K562 (cell line): ENCODE measurements around the gene NCOA6. TPM values are rescaled to one million over a fixed set of nuclear protein-coding genes. Genes with fewer than 3 reads are reported as not detected.
A peak's percentile ranks its signal among the peaks of the same experiment; 100 is the strongest.

Experiments
- ATAC-seq: fragments of 200-7000 bp; cut with Tn5 transposase; 3 replicates; pipeline ENCODE4 v1.9.1; 2020; ENCODE audit warnings: moderate library complexity
- BruUV-seq: library from RNA; stranded (reverse); fragments of 400-500 nt; replicated peaks from 2 replicates; lab custom pipeline; 2021; lab: Mats Ljungman, UMichigan
- CTCF ChIA-PET: fragments of 300-600 bp; formaldehyde crosslinking; extraction: SDS; loops from one replicate; lab custom pipeline; 2021; ENCODE audit warnings: low intra/inter-chr PET ratio; lab: Yijun Ruan, JAX
- POLR2A ChIA-PET: fragments of 300-600, 350-650 bp; sonication (Branson Sonifier 250); formaldehyde crosslinking; extraction: SDS; loops from one replicate; lab custom pipeline; 2021; ENCODE audit warnings: antibody characterized with exemption, inconsistent platforms; lab: Yijun Ruan, JAX
- DNase-seq, 4 experiments: peaks; one replicate each; pipeline versions ENCODE4 v3.0.0 to v3.0.0-alpha.2; 2011 to 2018; ENCODE audit warnings: low spot score in 3 of 4, mixed read lengths in 3 of 4; ENCODE audit errors: extremely low read depth in 1 of 4
- FAIRE-seq: peaks from 2 replicates; lab custom pipeline; 2011; peaks lifted over from hg19 to GRCh38; lab: Jason Lieb, UNC
- H2AFZ ChIP-seq: 2 replicates; pipeline ENCODE4 v1.6.0; 2011; ENCODE audit warnings: low read depth, low read length, control low read depth, inconsistent platforms
- H3K27ac ChIP-seq: fragments of 200-600 bp; 3 replicates; pipeline ENCODE4 v1.8.0; 2011; ENCODE audit warnings: low read depth, mild to moderate bottlenecking, control low read depth, inconsistent platforms, low read length, moderate library complexity, mixed read lengths; ENCODE audit errors: extremely low read depth
- H3K27me3 ChIP-seq, 2 experiments: fragments of 300-600 bp in 1 of 2; 2 replicates in 1 of 2; 3 replicates in 1 of 2; pipeline versions ENCODE4 v1.6.0 to v1.8.0; 2011; ENCODE audit warnings: inconsistent platforms in 2 of 2, low read length in 2 of 2, mild to moderate bottlenecking in 1 of 2, mixed read lengths in 1 of 2, moderate library complexity in 1 of 2; ENCODE audit not compliant: control insufficient read depth in 2 of 2, insufficient read depth in 2 of 2
- H3K36me3 ChIP-seq: fragments of 300-600 bp; 3 replicates; pipeline ENCODE4 v1.8.0; 2011; ENCODE audit warnings: mild to moderate bottlenecking, low read length, inconsistent platforms; ENCODE audit not compliant: control insufficient read depth, insufficient read depth
- H3K4me1 ChIP-seq, 2 experiments: fragments of 200-600 bp in 1 of 2; replicated peaks in 1 of 2; 2 replicates in 1 of 2; 3 replicates in 1 of 2; pipeline versions ENCODE4 v1.5.1 to v1.8.0; 2011; ENCODE audit warnings: inconsistent platforms in 2 of 2, low read length in 2 of 2, mild to moderate bottlenecking in 1 of 2, mixed read lengths in 1 of 2, moderate library complexity in 1 of 2; ENCODE audit not compliant: control insufficient read depth in 2 of 2, insufficient read depth in 2 of 2
- H3K4me2 ChIP-seq: 2 replicates; pipeline ENCODE4 v1.6.1; 2011; ENCODE audit warnings: low read length, control low read depth, inconsistent platforms, mixed read lengths; ENCODE audit not compliant: insufficient read depth
- H3K4me3 ChIP-seq: fragments of 200-600 bp; sonication (generic), shearing (Covaris generic); 2 replicates; pipeline ENCODE4 v1.5.1; 2016; ENCODE audit warnings: control low read depth, inconsistent platforms
- H3K79me2 ChIP-seq: fragments of 200-600 bp; 3 replicates; pipeline ENCODE4 v1.8.0; 2011; ENCODE audit warnings: low read length, inconsistent platforms; ENCODE audit not compliant: control insufficient read depth, insufficient read depth
- H3K9ac ChIP-seq, 2 experiments: 2 replicates each; pipeline versions ENCODE4 v1.6.0 to v1.6.1; 2011; ENCODE audit warnings: low read depth in 2 of 2, low read length in 2 of 2, control low read depth in 1 of 2, inconsistent platforms in 1 of 2, mild to moderate bottlenecking in 1 of 2, mixed read lengths in 1 of 2; ENCODE audit not compliant: insufficient read depth in 1 of 2
- H3K9me1 ChIP-seq: one replicate; pipeline ENCODE4 v1.6.0; 2011; ENCODE audit warnings: inconsistent platforms, mild to moderate bottlenecking, low read length, moderate library complexity; ENCODE audit not compliant: control insufficient read depth, insufficient read depth
- H3K9me3 ChIP-seq: replicated peaks from 2 replicates; pipeline ENCODE4 v1.5.1; 2011; ENCODE audit warnings: low read depth, low read length, inconsistent platforms; ENCODE audit not compliant: control insufficient read depth, insufficient read depth
- H4K20me1 ChIP-seq: replicated peaks from 2 replicates; pipeline ENCODE4 v1.6.1; 2011; ENCODE audit warnings: low read length, inconsistent platforms, mixed read lengths; ENCODE audit not compliant: control insufficient read depth, insufficient read depth
- ATF1 ChIP-seq, 2 experiments: fragments of 450-650 bp in 1 of 2; IDR thresholded peaks; 2 replicates each; pipeline ENCODE4 v1.6.1; 2016; ENCODE audit warnings: missing compliant biosample characterization in 1 of 2, missing genetic modification characterization in 1 of 2
- EHMT2 ChIP-seq: fragments of 450-650 bp; IDR thresholded peaks from 2 replicates; pipeline ENCODE4 v1.6.1; 2018; ENCODE audit warnings: antibody characterized with exemption
- ELK1 ChIP-seq: sonication (generic); formaldehyde crosslinking; IDR thresholded peaks from 2 replicates; pipeline ENCODE4 v1.8.1; 2022; ENCODE audit warnings: missing genetic modification reagents
- EP400 ChIP-seq: fragments of 450-650 bp; IDR thresholded peaks from 2 replicates; pipeline ENCODE4 v1.6.1; 2017; ENCODE audit warnings: antibody characterized with exemption, mild to moderate bottlenecking, moderate library complexity
- HBP1 ChIP-seq: fragments of 450-650 bp; formaldehyde crosslinking; IDR thresholded peaks from 2 replicates; pipeline ENCODE4 v1.4.0; 2022; ENCODE audit warnings: missing genetic modification characterization
- HIVEP1 ChIP-seq: fragments of 250-450 bp; sonication (Bioruptor Pico); IDR thresholded peaks from 2 replicates; pipeline ENCODE4 v1.4.0; 2020; ENCODE audit warnings: mild to moderate bottlenecking
- KHSRP ChIP-seq: fragments of 450-650 bp; IDR thresholded peaks from 2 replicates; pipeline ENCODE4 v1.6.1; 2017
- MED1 ChIP-seq: sonication (generic); formaldehyde crosslinking; IDR thresholded peaks from 2 replicates; pipeline ENCODE4 v1.8.1; 2023; ENCODE audit warnings: missing genetic modification reagents, borderline replicate concordance
- PBX2 ChIP-seq, 2 experiments: IDR thresholded peaks in 1 of 2; conservative IDR thresholded peaks in 1 of 2; 2 replicates each; pipeline ENCODE4 v1.6.1; 2016; ENCODE audit warnings: low read depth in 2 of 2, mild to moderate bottlenecking in 1 of 2, missing compliant biosample characterization in 1 of 2, missing genetic modification characterization in 1 of 2, moderate library complexity in 1 of 2
- PKNOX1 ChIP-seq: fragments of 450-650 bp; IDR thresholded peaks from 2 replicates; pipeline ENCODE4 v1.6.1; 2016
- SAFB2 ChIP-seq: fragments of 200-400 bp; formaldehyde crosslinking; IDR thresholded peaks from 2 replicates; pipeline ENCODE4 v1.6.1; 2018; ENCODE audit warnings: borderline replicate concordance, low read length, low read depth, moderate library complexity; ENCODE audit not compliant: severe bottlenecking
- WHSC1 ChIP-seq: IDR thresholded peaks from one replicate; pipeline ENCODE4 v1.6.1; 2012; ENCODE audit warnings: low read length, control low read depth, inconsistent platforms
- YY1 ChIP-seq, 3 experiments: IDR thresholded peaks; 2 replicates each; pipeline ENCODE4 v1.6.1; 2011; ENCODE audit warnings: low read length in 2 of 3, mild to moderate bottlenecking in 2 of 3, moderate library complexity in 2 of 3, borderline replicate concordance in 1 of 3, control low read depth in 1 of 3, low read depth in 1 of 3; ENCODE audit not compliant: insufficient read depth in 3 of 3, insufficient replicate concordance in 2 of 3, control insufficient read depth in 1 of 3, insufficient read length in 1 of 3; ENCODE audit errors: extremely low read depth in 1 of 3
- ZNF239 ChIP-seq: fragments of 250-450 bp; sonication (Bioruptor Pico); IDR thresholded peaks from 2 replicates; pipeline ENCODE4 v1.4.0; 2020; ENCODE audit warnings: mild to moderate bottlenecking
- ZNF696 ChIP-seq: fragments of 250-450 bp; sonication (Bioruptor Pico); conservative IDR thresholded peaks from 2 replicates; pipeline ENCODE4 v1.4.0; 2020; ENCODE audit warnings: mild to moderate bottlenecking, moderate library complexity
- WGBS: fragments of 100-300 bp; shearing (Covaris generic); methylation state at CpG from one replicate; pipeline ENCODE4 v1.1.6; 2016; ENCODE audit warnings: low coverage, mixed read lengths; ENCODE audit not compliant: insufficient coverage; ENCODE audit errors: missing lambda C conversion rate; 5-methylcytosine and 5-hydroxymethylcytosine counted together
- in situ Hi-C: fragments of 300-500 bp; cut with MboI; formaldehyde crosslinking; loops from 4 replicates; pipeline ENCODE4 v1.15.0; 2018; ENCODE audit warnings: inconsistent platforms, mixed read lengths
- intact Hi-C: fragments of 100-400 bp; cut with micrococcal nuclease; formaldehyde crosslinking; loops from 2 replicates; pipeline ENCODE4 v1.14.2; 2022
- polyA plus RNA-seq, 8 experiments: library from polyadenylated mRNA; depleted of rRNA in 4 of 8; stranded (reverse) in 5 of 8; unstranded in 3 of 8; fragments of >200 nt; fragmentation: Nextera tagmentation in 2 of 8; fragmentation: Illumina TruSeq in 1 of 8; extraction: Ambion mirVana in 2 of 8; extraction: Trizol in 1 of 8; gene quantifications; 2 replicates each; pipeline versions ENCODE4 v1.2.1 to v1.2.3, GENCODE V29; 2011 to 2014; ENCODE audit warnings: inconsistent platforms in 1 of 8, missing spikeins in 1 of 8
- total RNA-seq, 7 experiments: library from RNA; depleted of rRNA in 6 of 7; stranded (reverse); fragments of >200 nt in 6 of 7; fragmentation: Illumina TruSeq in 2 of 7; extraction: Trizol in 2 of 7; gene quantifications; 2 replicates each; pipeline versions ENCODE4 v1.2.1 to v1.2.3, GENCODE V29; 2011 to 2021; ENCODE audit warnings: low replicate concordance in 1 of 7

The NCOA6 gene
- total and polyA plus RNA-seq, 9 of the 15 experiments (the other 6 are each of a cell fraction or from before 2014, with no cell fraction given): 6.1 to 25.0 (median 9.5) TPM

GRCh38 chr20:34708621-34709043 is 116.8 kb downstream of the NCOA6 start:
- peak overlapping the region; percentile 84 for H3K4me2 ChIP-seq
- in situ Hi-C loops: loop anchor here (10.0 kb wide), 2 partner anchors 174 to 394 kb away; no protein-coding TSS in a partner anchor
- TF ChIP-seq EHMT2 (no peak), EP400 (no peak), SAFB2 (no peak), WHSC1 (no peak), KHSRP (no peak), PBX2 (CRISPR knock-in tag; IDR thresholded peaks at IDR 0.05; ENCODE audit: low read depth) (no peak), PBX2 (tag; conservative IDR thresholded peaks at IDR 0.05; ENCODE audit: low read depth) (no peak), ELK1 (CRISPR knock-in tag) (no peak), PKNOX1 (no peak), ZNF696 (no peak), HIVEP1 (CRISPR knock-in tag) (no peak), ZNF239 (CRISPR knock-in tag) (no peak), HBP1 (CRISPR knock-in tag) (no peak), MED1 (CRISPR knock-in tag) (no peak), ATF1 (CRISPR knock-in tag; IDR thresholded peaks at IDR 0.05) (no peak), ATF1 (tag; IDR thresholded peaks at IDR 0.05) (no peak), YY1 (IDR thresholded peaks at IDR 0.05; ENCODE audit: borderline replicate concordance in 1 of 3, control insufficient read depth in 1 of 3, extremely low read depth in 1 of 3, insufficient read depth in 3 of 3, insufficient read length in 1 of 3, insufficient replicate concordance in 2 of 3, low read depth in 1 of 3, low read length in 2 of 3) (peak in 2 of 3 experiments; percentile 2 to 15)

More at GRCh38 chr20:34708621-34709043, 116.8 kb downstream of the NCOA6 start:
- H3K79me2 ChIP-seq: no peaks in the 10 kb centered on the region
- peak; percentile 34 to 74 (median 55) for DNase-seq
- no peaks in the 10 kb centered on the region; the same call in 2 of the 3 replicates for H3K36me3 ChIP-seq
- H3K4me1 ChIP-seq: peaks cover 27 to 41% of the 10 kb centered on the region in 2 experiments
- no peak for FAIRE-seq
- intact Hi-C loops: loop anchor here (1.0 to 5.0 kb wide), 3 partner anchors 170 to 516 kb away; no protein-coding TSS in a partner anchor
- H2AFZ ChIP-seq: peak overlapping the region; percentile 96
- no peak overlapping the region for H3K27ac ChIP-seq
- ATAC-seq: peak; percentile 61
- ChIA-PET POLR2A (interaction anchor here (0.8 to 1.0 kb wide), 2 partner anchors 10 to 12 kb away, joined by 3 read pairs; no protein-coding TSS in a partner anchor), CTCF (interaction anchor here (0.5 to 1.1 kb wide), 3 partner anchors 128 to 172 kb away, joined by 3 to 5 read pairs (median 3); no protein-coding TSS in a partner anchor)
- H3K9me1 ChIP-seq: no peaks in the 10 kb centered on the region
- no peaks in the 10 kb centered on the region for H3K27me3 ChIP-seq
- H3K9me3 ChIP-seq: no peaks in the 10 kb centered on the region
- BruUV-seq: no TSS peak
- H3K4me3 ChIP-seq: peak overlapping the region; percentile 73
- 0 out of 2 replicates have a peak, but pooled peaks cover 1% of the 10 kb centered on the region for H4K20me1 ChIP-seq
- 6% methylated on average over 17 of the region's 22 CpGs for WGBS
- peak overlapping the region; percentile 79 to 93; a peak in 3 of 4 replicates for H3K9ac ChIP-seq
